Renal cortex interstitium (tissue), 11 donors: ENCODE results near the gene LUZP1. TPM values are rescaled to one million over a fixed set of nuclear protein-coding genes. Genes with fewer than 3 reads are reported as not detected.
A peak's percentile ranks its signal among the peaks of the same experiment; 100 is the strongest.

Source experiments
- DNase-seq, 11 donors: peaks; one replicate each; pipeline ENCODE4 v3.0.0-alpha.2; 2013; ENCODE audit warnings: low read depth in 9 of 11, low spot score in 4 of 11; ENCODE audit errors: extremely low read depth in 1 of 11
- polyA plus RNA-seq, 3 donors: library from polyadenylated mRNA; unstranded; fragments of 120-200 nt; gene quantifications; one replicate each; pipeline ENCODE4 v1.2.1, GENCODE V29; 2013; ENCODE audit not compliant: insufficient read length in 3 of 3

The LUZP1 gene
- polyA plus RNA-seq, 3 donors = 30.7 to 34.8 (median 33.5) TPM

- DNase-seq = no peak
These were observed 65.4 kb downstream of the LUZP1 start for GRCh38 chr1:23103001-23103889.

- no peak for DNase-seq
These were observed 66.4 kb downstream of the LUZP1 start for GRCh38 chr1:23102289-23102688.

GRCh38 chr1:23101887-23102286 lies 66.8 kb downstream of the LUZP1 start:
- DNase-seq = no peak

- DNase-seq = no peak
These were observed 67.4 kb downstream of the LUZP1 start for GRCh38 chr1:23101101-23101827.

- no peak for DNase-seq
These were observed 68.4 kb downstream of the LUZP1 start for GRCh38 chr1:23100074-23100748.

GRCh38 chr1:23099171-23099536 lies 69.5 kb downstream of the LUZP1 start:
- no peak for DNase-seq

GRCh38 chr1:23098463-23099170 lies 70.0 kb downstream of the LUZP1 start:
- DNase-seq = peak; percentile 13 to 66 (median 58)

GRCh38 chr1:23097316-23097715 lies 71.3 kb downstream of the LUZP1 start:
- DNase-seq = no peak

GRCh38 chr1:23092447-23092846 lies 76.2 kb downstream of the LUZP1 start:
- no peak for DNase-seq

- DNase-seq = no peak
These were observed 77.1 kb downstream of the LUZP1 start for GRCh38 chr1:23091545-23091944.

- no peak for DNase-seq
These were observed 78.6 kb downstream of the LUZP1 start for GRCh38 chr1:23090056-23090455.

GRCh38 chr1:23088027-23088426 lies 80.6 kb downstream of the LUZP1 start:
- no peak for DNase-seq

- DNase-seq = no peak
These were observed 83.0 kb downstream of the LUZP1 start for GRCh38 chr1:23085696-23086095.

GRCh38 chr1:23084880-23085279 lies 83.8 kb downstream of the LUZP1 start:
- DNase-seq = no peak

- DNase-seq = no peak
These were observed 84.8 kb downstream of the LUZP1 start for GRCh38 chr1:23083714-23084480.

- DNase-seq = no peak
These were observed 87.3 kb downstream of the LUZP1 start for GRCh38 chr1:23081376-23081775.

GRCh38 chr1:23080885-23081284 lies 87.8 kb downstream of the LUZP1 start:
- no peak for DNase-seq

GRCh38 chr1:23079025-23079424 lies 89.6 kb downstream of the LUZP1 start:
- DNase-seq = no peak

GRCh38 chr1:23074012-23074411 lies 94.6 kb downstream of the LUZP1 start:
- DNase-seq = no peak
